ENCODE results near the gene RCAN1.

DNA sequence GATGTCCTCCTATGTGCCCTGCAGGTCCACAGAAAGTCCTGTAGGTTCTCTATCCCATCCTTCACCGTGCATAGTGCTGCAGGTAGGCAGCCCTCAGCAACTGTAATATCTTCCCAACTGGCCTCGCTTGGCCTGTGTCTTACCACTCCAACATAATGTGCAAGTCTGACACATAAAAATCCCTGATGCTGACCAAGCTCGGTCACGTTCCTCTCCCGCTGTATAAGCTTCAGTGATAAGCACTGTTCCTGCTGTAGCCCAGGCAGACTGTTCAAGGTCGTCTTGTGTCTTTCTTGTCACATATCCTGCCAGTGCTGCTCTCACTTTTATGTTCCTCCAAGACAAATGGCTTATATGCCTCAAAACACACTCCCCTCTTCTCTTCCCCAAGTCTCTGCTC is 83.5 kb downstream of the RCAN1 start:
- TF ChIP-seq GABPA (IDR thresholded peaks at IDR 0.05 in 1 of 2, conservative IDR thresholded peaks at IDR 0.05 in 1 of 2) (no peak), SP1 (IDR thresholded peaks at IDR 0.05) (no peak)
- TF ChIP-seq, protein P1, sequence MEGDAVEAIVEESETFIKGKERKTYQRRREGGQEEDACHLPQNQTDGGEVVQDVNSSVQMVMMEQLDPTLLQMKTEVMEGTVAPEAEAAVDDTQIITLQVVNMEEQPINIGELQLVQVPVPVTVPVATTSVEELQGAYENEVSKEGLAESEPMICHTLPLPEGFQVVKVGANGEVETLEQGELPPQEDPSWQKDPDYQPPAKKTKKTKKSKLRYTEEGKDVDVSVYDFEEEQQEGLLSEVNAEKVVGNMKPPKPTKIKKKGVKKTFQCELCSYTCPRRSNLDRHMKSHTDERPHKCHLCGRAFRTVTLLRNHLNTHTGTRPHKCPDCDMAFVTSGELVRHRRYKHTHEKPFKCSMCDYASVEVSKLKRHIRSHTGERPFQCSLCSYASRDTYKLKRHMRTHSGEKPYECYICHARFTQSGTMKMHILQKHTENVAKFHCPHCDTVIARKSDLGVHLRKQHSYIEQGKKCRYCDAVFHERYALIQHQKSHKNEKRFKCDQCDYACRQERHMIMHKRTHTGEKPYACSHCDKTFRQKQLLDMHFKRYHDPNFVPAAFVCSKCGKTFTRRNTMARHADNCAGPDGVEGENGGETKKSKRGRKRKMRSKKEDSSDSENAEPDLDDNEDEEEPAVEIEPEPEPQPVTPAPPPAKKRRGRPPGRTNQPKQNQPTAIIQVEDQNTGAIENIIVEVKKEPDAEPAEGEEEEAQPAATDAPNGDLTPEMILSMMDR (IDR thresholded peaks at IDR 0.05; ENCODE audit: low read depth, low read length, missing input control): no peak
- TF ChIP-seq, protein P2, sequence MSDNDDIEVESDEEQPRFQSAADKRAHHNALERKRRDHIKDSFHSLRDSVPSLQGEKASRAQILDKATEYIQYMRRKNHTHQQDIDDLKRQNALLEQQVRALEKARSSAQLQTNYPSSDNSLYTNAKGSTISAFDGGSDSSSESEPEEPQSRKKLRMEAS (IDR thresholded peaks at IDR 0.05): no peak
- TF ChIP-seq, protein P3, sequence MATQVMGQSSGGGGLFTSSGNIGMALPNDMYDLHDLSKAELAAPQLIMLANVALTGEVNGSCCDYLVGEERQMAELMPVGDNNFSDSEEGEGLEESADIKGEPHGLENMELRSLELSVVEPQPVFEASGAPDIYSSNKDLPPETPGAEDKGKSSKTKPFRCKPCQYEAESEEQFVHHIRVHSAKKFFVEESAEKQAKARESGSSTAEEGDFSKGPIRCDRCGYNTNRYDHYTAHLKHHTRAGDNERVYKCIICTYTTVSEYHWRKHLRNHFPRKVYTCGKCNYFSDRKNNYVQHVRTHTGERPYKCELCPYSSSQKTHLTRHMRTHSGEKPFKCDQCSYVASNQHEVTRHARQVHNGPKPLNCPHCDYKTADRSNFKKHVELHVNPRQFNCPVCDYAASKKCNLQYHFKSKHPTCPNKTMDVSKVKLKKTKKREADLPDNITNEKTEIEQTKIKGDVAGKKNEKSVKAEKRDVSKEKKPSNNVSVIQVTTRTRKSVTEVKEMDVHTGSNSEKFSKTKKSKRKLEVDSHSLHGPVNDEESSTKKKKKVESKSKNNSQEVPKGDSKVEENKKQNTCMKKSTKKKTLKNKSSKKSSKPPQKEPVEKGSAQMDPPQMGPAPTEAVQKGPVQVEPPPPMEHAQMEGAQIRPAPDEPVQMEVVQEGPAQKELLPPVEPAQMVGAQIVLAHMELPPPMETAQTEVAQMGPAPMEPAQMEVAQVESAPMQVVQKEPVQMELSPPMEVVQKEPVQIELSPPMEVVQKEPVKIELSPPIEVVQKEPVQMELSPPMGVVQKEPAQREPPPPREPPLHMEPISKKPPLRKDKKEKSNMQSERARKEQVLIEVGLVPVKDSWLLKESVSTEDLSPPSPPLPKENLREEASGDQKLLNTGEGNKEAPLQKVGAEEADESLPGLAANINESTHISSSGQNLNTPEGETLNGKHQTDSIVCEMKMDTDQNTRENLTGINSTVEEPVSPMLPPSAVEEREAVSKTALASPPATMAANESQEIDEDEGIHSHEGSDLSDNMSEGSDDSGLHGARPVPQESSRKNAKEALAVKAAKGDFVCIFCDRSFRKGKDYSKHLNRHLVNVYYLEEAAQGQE (IDR thresholded peaks at IDR 0.05): no peak

Data from liver (tissue), 3 donors.